K562 (cell line): Measurements from ENCODE around the gene JRKL. TPM values are rescaled to one million over a fixed set of nuclear protein-coding genes. Genes with fewer than 3 reads are reported as not detected.

Experiments
- ATAC-seq: fragments of 200-7000 bp; cut with Tn5 transposase; 3 replicates; pipeline ENCODE4 v1.9.1; 2020; ENCODE audit warnings: moderate library complexity
- BruUV-seq: library from RNA; stranded (reverse); fragments of 400-500 nt; replicated peaks from 2 replicates; lab custom pipeline; 2021; lab: Mats Ljungman, UMichigan
- CTCF ChIA-PET: fragments of 300-600 bp; formaldehyde crosslinking; extraction: SDS; loops from one replicate; lab custom pipeline; 2021; ENCODE audit warnings: low intra/inter-chr PET ratio; lab: Yijun Ruan, JAX
- POLR2A ChIA-PET: fragments of 300-600, 350-650 bp; sonication (Branson Sonifier 250); formaldehyde crosslinking; extraction: SDS; loops from one replicate; lab custom pipeline; 2021; ENCODE audit warnings: antibody characterized with exemption, inconsistent platforms; lab: Yijun Ruan, JAX
- DNase-seq, 4 experiments: peaks; one replicate each; pipeline versions ENCODE4 v3.0.0 to v3.0.0-alpha.2; 2011 to 2018; ENCODE audit warnings: low spot score in 3 of 4, mixed read lengths in 3 of 4; ENCODE audit errors: extremely low read depth in 1 of 4
- FAIRE-seq: peaks from 2 replicates; lab custom pipeline; 2011; peaks lifted over from hg19 to GRCh38; lab: Jason Lieb, UNC
- H2AFZ ChIP-seq: 2 replicates; pipeline ENCODE4 v1.6.0; 2011; ENCODE audit warnings: low read depth, low read length, control low read depth, inconsistent platforms
- H3K27ac ChIP-seq: fragments of 200-600 bp; 3 replicates; pipeline ENCODE4 v1.8.0; 2011; ENCODE audit warnings: low read depth, mild to moderate bottlenecking, control low read depth, inconsistent platforms, low read length, moderate library complexity, mixed read lengths; ENCODE audit errors: extremely low read depth
- H3K27me3 ChIP-seq, 2 experiments: fragments of 300-600 bp in 1 of 2; 2 replicates in 1 of 2; 3 replicates in 1 of 2; pipeline versions ENCODE4 v1.6.0 to v1.8.0; 2011; ENCODE audit warnings: inconsistent platforms in 2 of 2, low read length in 2 of 2, mild to moderate bottlenecking in 1 of 2, mixed read lengths in 1 of 2, moderate library complexity in 1 of 2; ENCODE audit not compliant: control insufficient read depth in 2 of 2, insufficient read depth in 2 of 2
- H3K36me3 ChIP-seq: fragments of 300-600 bp; 3 replicates; pipeline ENCODE4 v1.8.0; 2011; ENCODE audit warnings: mild to moderate bottlenecking, low read length, inconsistent platforms; ENCODE audit not compliant: control insufficient read depth, insufficient read depth
- H3K4me1 ChIP-seq, 2 experiments: fragments of 200-600 bp in 1 of 2; replicated peaks in 1 of 2; 2 replicates in 1 of 2; 3 replicates in 1 of 2; pipeline versions ENCODE4 v1.5.1 to v1.8.0; 2011; ENCODE audit warnings: inconsistent platforms in 2 of 2, low read length in 2 of 2, mild to moderate bottlenecking in 1 of 2, mixed read lengths in 1 of 2, moderate library complexity in 1 of 2; ENCODE audit not compliant: control insufficient read depth in 2 of 2, insufficient read depth in 2 of 2
- H3K4me2 ChIP-seq: 2 replicates; pipeline ENCODE4 v1.6.1; 2011; ENCODE audit warnings: low read length, control low read depth, inconsistent platforms, mixed read lengths; ENCODE audit not compliant: insufficient read depth
- H3K4me3 ChIP-seq: fragments of 200-600 bp; sonication (generic), shearing (Covaris generic); 2 replicates; pipeline ENCODE4 v1.5.1; 2016; ENCODE audit warnings: control low read depth, inconsistent platforms
- H3K79me2 ChIP-seq: fragments of 200-600 bp; 3 replicates; pipeline ENCODE4 v1.8.0; 2011; ENCODE audit warnings: low read length, inconsistent platforms; ENCODE audit not compliant: control insufficient read depth, insufficient read depth
- H3K9ac ChIP-seq, 2 experiments: 2 replicates each; pipeline versions ENCODE4 v1.6.0 to v1.6.1; 2011; ENCODE audit warnings: low read depth in 2 of 2, low read length in 2 of 2, control low read depth in 1 of 2, inconsistent platforms in 1 of 2, mild to moderate bottlenecking in 1 of 2, mixed read lengths in 1 of 2; ENCODE audit not compliant: insufficient read depth in 1 of 2
- H3K9me1 ChIP-seq: one replicate; pipeline ENCODE4 v1.6.0; 2011; ENCODE audit warnings: inconsistent platforms, mild to moderate bottlenecking, low read length, moderate library complexity; ENCODE audit not compliant: control insufficient read depth, insufficient read depth
- H3K9me3 ChIP-seq: replicated peaks from 2 replicates; pipeline ENCODE4 v1.5.1; 2011; ENCODE audit warnings: low read depth, low read length, inconsistent platforms; ENCODE audit not compliant: control insufficient read depth, insufficient read depth
- H4K20me1 ChIP-seq: replicated peaks from 2 replicates; pipeline ENCODE4 v1.6.1; 2011; ENCODE audit warnings: low read length, inconsistent platforms, mixed read lengths; ENCODE audit not compliant: control insufficient read depth, insufficient read depth
- ERF ChIP-seq: fragments of 450-650 bp; formaldehyde crosslinking; IDR thresholded peaks from 2 replicates; pipeline ENCODE4 v1.4.0; 2020; ENCODE audit warnings: mild to moderate bottlenecking, mixed read lengths
- L3MBTL2 ChIP-seq: fragments of 450-650 bp; IDR thresholded peaks from 2 replicates; pipeline ENCODE4 v1.6.1; 2016; ENCODE audit warnings: mild to moderate bottlenecking, moderate library complexity
- POLR2H ChIP-seq: IDR thresholded peaks from 2 replicates; pipeline ENCODE4 v1.6.1; 2016; ENCODE audit warnings: missing genetic modification characterization, low read depth, mild to moderate bottlenecking, control low read depth, missing compliant biosample characterization, moderate library complexity
- TOE1 ChIP-seq, 2 experiments: fragments of 450-650 bp in 1 of 2; sonication (generic) in 1 of 2; formaldehyde crosslinking in 1 of 2; IDR thresholded peaks; 2 replicates each; pipeline versions ENCODE4 v1.7.1 to v1.8.0; 2016 to 2022; ENCODE audit warnings: borderline replicate concordance in 2 of 2, mild to moderate bottlenecking in 2 of 2, antibody characterized with exemption in 1 of 2, inconsistent platforms in 1 of 2, low read depth in 1 of 2, missing genetic modification reagents in 1 of 2, moderate library complexity in 1 of 2
- ZFX ChIP-seq: sonication (generic); formaldehyde crosslinking; IDR thresholded peaks from 2 replicates; pipeline ENCODE4 v1.8.0; 2022; ENCODE audit warnings: mild to moderate bottlenecking, missing genetic modification reagents, moderate library complexity
- WGBS: fragments of 100-300 bp; shearing (Covaris generic); methylation state at CpG from one replicate; pipeline ENCODE4 v1.1.6; 2016; ENCODE audit warnings: low coverage, mixed read lengths; ENCODE audit not compliant: insufficient coverage; ENCODE audit errors: missing lambda C conversion rate; 5-methylcytosine and 5-hydroxymethylcytosine counted together
- in situ Hi-C: fragments of 300-500 bp; cut with MboI; formaldehyde crosslinking; loops from 4 replicates; pipeline ENCODE4 v1.15.0; 2018; ENCODE audit warnings: inconsistent platforms, mixed read lengths
- intact Hi-C: fragments of 100-400 bp; cut with micrococcal nuclease; formaldehyde crosslinking; loops from 2 replicates; pipeline ENCODE4 v1.14.2; 2022
- polyA plus RNA-seq, 8 experiments: library from polyadenylated mRNA; depleted of rRNA in 4 of 8; stranded (reverse) in 5 of 8; unstranded in 3 of 8; fragments of >200 nt; fragmentation: Nextera tagmentation in 2 of 8; fragmentation: Illumina TruSeq in 1 of 8; extraction: Ambion mirVana in 2 of 8; extraction: Trizol in 1 of 8; gene quantifications; 2 replicates each; pipeline versions ENCODE4 v1.2.1 to v1.2.3, GENCODE V29; 2011 to 2014; ENCODE audit warnings: inconsistent platforms in 1 of 8, missing spikeins in 1 of 8
- total RNA-seq, 7 experiments: library from RNA; depleted of rRNA in 6 of 7; stranded (reverse); fragments of >200 nt in 6 of 7; fragmentation: Illumina TruSeq in 2 of 7; extraction: Trizol in 2 of 7; gene quantifications; 2 replicates each; pipeline versions ENCODE4 v1.2.1 to v1.2.3, GENCODE V29; 2011 to 2021; ENCODE audit warnings: low replicate concordance in 1 of 7
- TF ChIP-seq, protein P1 (sequence below): fragments of 450-650 bp; formaldehyde crosslinking; IDR thresholded peaks from 2 replicates; pipeline ENCODE4 v1.4.0; 2020; ENCODE audit warnings: mild to moderate bottlenecking, moderate library complexity
- TF ChIP-seq, protein P2 (sequence below): fragments of 450-650 bp; formaldehyde crosslinking; IDR thresholded peaks from 2 replicates; pipeline ENCODE4 v1.4.0; 2020; ENCODE audit warnings: mild to moderate bottlenecking, moderate library complexity

Gene JRKL
- total and polyA plus RNA-seq, 9 of the 15 experiments (the other 6 are each of a cell fraction or from before 2014, with no cell fraction given), result 4.5 to 14.8 (median 8.5) TPM

DNA sequence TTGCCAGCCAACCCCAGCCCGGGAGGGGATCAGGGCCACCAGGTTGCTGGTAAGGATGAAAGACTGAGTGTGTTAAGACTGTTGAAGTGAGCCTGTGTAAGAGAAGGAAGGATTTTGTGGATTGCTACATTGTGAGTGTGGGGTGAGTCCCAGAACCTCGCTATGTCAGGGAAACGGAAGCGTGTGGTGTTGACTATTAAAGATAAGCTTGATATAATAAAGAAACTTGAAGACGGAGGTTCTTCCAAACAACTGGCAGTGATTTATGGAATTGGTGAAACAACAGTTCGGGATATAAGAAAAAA lies 627 bp downstream of the JRKL start:
- ChIA-PET CTCF (no interaction called here), POLR2A (interaction anchor here (1.2 kb wide), 1 partner anchor 600 kb away, joined by 3 read pairs; the partner anchor contains the start of gene CEP57)
- FAIRE-seq (peak; percentile 19), DNase-seq (peak in 1 of 4 experiments; percentile 12), ATAC-seq (no peak; the same call in 2 of the 3 replicates)
- no peak for TF ChIP-seq ERF (CRISPR knock-in tag)
- 0 out of 2 replicates have a peak, but pooled peaks have one; percentile 0 for TF ChIP-seq TOE1 (IDR thresholded peaks at IDR 0.05; ENCODE audit: borderline replicate concordance)
- TF ChIP-seq TOE1 (CRISPR knock-in tag; IDR thresholded peaks at IDR 0.05; ENCODE audit: borderline replicate concordance, low read depth), result no peak
- TF ChIP-seq, protein P1, sequence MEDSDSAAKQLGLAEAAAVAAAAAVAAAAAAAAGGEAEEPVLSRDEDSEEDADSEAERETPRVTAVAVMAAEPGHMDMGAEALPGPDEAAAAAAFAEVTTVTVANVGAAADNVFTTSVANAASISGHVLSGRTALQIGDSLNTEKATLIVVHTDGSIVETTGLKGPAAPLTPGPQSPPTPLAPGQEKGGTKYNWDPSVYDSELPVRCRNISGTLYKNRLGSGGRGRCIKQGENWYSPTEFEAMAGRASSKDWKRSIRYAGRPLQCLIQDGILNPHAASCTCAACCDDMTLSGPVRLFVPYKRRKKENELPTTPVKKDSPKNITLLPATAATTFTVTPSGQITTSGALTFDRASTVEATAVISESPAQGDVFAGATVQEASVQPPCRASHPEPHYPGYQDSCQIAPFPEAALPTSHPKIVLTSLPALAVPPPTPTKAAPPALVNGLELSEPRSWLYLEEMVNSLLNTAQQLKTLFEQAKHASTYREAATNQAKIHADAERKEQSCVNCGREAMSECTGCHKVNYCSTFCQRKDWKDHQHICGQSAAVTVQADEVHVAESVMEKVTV (CRISPR knock-in tag), result 0 out of 2 replicates have a peak, but pooled peaks have one; percentile 5
- peak; percentile 1; the same call in 1 of the 2 replicates for TF ChIP-seq ZFX (CRISPR knock-in tag)
- TF ChIP-seq, protein P2, sequence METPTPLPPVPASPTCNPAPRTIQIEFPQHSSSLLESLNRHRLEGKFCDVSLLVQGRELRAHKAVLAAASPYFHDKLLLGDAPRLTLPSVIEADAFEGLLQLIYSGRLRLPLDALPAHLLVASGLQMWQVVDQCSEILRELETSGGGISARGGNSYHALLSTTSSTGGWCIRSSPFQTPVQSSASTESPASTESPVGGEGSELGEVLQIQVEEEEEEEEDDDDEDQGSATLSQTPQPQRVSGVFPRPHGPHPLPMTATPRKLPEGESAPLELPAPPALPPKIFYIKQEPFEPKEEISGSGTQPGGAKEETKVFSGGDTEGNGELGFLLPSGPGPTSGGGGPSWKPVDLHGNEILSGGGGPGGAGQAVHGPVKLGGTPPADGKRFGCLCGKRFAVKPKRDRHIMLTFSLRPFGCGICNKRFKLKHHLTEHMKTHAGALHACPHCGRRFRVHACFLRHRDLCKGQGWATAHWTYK (CRISPR knock-in tag), result 0 out of 2 replicates have a peak, but pooled peaks have one; percentile 10
- TF ChIP-seq L3MBTL2, result 0 out of 2 replicates have a peak, but pooled peaks have one; percentile 6
- no peak for TF ChIP-seq POLR2H (tag)
- peak overlapping the region; percentile 67 for H3K4me3 ChIP-seq
- H3K27ac ChIP-seq, result peak overlapping the region; percentile 87
- peaks cover 47% of the 10 kb centered on the region for H3K79me2 ChIP-seq
- intact Hi-C loops, result loop anchor here (5.0 kb wide), 1 partner anchor 148 kb away; no protein-coding TSS in a partner anchor
- H3K27me3 ChIP-seq, result no peaks in the 10 kb centered on the region
- WGBS, result 3% methylated on average over 6 of the region's 6 CpGs
- peak overlapping the region; percentile 94 for H2AFZ ChIP-seq
- in situ Hi-C loops, result no loop called here
- peak overlapping the region; percentile 90 for H3K4me2 ChIP-seq
- no peaks in the 10 kb centered on the region for H3K9me1 ChIP-seq
- H3K36me3 ChIP-seq, result peaks cover 8% of the 10 kb centered on the region; the same call in 1 of the 3 replicates
- TSS peak; percentile 82 for BruUV-seq
- H3K9me3 ChIP-seq, result peaks cover 10% of the 10 kb centered on the region; the same call in 1 of the 2 replicates
- peaks cover 0 to 4% of the 10 kb centered on the region in 2 experiments; a peak in 1 of 5 replicates for H3K4me1 ChIP-seq
- no peaks in the 10 kb centered on the region for H4K20me1 ChIP-seq
- H3K9ac ChIP-seq, result peak overlapping the region; percentile 61 to 88; a peak in 3 of 4 replicates
